Activated CD4-positive, alpha-beta T cell treated with anti-CD3 and anti-CD28 coated beads for 4 hours (primary cell): Measurements from ENCODE around the gene AKT1.
"Not testable (repeated sequence)": the region's sequence is repeated elsewhere in the genome, so short reads cannot be mapped to it uniquely, and the experiment has no call there.

Experiments
- DNase-seq, 2 donors: peaks; one replicate each; pipeline ENCODE4 v3.0.0-alpha.2; 2020

Gene AKT1

GRCh38 chr14:104734991-104735779 lies 60.4 kb downstream of the AKT1 start:
- no peak for DNase-seq

DNA sequence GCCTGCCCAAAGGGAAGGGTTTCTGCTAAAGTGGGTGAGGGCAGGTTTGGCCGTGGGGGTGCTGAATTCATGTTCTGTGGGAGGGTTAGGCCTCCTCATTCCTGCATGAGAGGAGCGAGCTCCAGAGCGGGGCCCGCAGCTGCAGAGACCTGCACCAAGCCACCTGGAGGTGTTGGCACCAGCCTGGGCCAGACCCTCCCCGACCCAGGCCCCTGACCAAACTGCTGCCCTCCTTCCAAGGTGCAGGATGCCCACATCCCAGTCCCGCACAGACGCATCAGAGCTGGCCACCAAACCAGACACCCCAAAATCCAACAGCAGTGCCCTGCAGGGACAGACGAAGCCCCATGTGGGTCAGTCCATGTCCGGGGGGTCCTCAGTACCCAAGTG lies 61.0 kb downstream of the AKT1 start:
- no peak for DNase-seq

DNA sequence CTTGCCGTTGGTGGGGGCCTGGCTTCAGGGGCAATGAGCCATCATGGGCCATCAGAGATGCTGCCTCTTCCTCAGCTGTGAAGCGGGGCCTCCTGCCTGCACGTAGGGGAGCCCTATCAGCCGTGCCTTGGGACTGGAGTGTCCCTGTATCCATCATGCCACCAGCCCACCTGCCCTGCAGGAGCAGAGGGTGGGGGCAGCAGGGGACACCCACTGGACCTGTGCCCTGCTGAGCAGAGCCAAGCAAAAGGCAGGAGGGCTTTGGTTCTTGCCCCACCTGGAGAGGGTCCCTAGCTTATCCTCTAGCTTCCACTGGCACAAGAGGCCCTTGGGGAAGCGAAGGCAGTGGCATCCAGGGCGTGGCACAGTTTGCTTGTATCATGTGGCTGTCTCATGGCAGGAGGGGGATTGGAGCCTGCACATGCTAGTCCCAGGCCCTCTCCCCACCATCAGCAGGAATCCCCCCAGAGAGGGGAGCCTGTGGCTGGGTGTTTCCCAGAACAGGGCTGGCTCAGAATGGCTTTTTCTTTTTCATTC lies 61.4 kb downstream of the AKT1 start:
- no peak for DNase-seq

GRCh38 chr14:104732931-104733681 lies 62.4 kb downstream of the AKT1 start:
- DNase-seq = no peak

GRCh38 chr14:104732355-104732804 lies 63.2 kb downstream of the AKT1 start:
- DNase-seq = no peak

DNA sequence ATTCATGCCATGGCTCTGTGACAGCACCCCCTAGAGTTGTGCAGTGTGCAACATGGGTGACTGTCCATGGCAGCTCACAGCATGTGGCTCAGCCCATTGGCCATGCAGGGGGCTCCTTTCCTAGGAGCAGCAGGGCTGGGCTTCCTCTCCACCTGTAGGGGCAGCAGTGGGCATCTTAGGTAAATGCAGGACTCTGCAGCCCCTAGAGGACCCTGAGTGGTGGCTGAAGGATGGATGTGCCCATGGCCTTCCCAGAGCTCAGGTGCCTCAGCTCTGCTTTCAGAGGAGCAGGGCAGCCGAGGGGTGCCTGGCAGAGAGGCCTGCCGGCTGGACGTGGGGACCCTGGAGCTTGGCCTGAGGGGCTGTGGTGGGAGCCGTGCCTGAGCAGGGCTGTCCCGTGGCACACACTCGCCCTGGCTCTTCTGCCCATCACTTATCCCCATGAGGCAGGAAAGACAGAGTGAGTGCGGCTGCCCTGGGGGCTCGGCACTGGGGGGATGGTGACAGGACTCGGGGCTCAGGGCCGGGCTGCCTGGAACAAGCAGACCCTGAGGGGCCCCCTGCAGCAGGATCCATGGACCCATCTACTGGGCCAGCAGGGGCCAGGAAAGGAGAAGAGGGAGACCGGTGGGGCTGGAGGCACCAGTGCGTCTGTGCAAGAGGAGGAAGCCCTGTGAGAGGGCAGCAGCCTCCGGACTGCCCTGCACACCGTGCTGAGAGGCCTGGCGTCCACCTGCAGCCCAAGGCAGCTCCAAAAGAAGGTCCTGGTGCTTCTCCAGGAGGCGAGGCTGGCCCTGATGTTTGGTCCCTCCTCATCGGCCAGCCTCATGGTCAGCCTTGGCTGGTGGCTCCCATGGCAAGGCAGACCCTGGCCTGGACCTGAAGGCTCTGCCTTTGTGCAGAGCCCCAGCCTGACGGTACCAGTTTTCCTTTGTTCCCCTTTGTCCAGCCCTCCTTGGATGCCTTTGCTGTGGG lies 63.9 kb downstream of the AKT1 start:
- no peak for DNase-seq

DNA sequence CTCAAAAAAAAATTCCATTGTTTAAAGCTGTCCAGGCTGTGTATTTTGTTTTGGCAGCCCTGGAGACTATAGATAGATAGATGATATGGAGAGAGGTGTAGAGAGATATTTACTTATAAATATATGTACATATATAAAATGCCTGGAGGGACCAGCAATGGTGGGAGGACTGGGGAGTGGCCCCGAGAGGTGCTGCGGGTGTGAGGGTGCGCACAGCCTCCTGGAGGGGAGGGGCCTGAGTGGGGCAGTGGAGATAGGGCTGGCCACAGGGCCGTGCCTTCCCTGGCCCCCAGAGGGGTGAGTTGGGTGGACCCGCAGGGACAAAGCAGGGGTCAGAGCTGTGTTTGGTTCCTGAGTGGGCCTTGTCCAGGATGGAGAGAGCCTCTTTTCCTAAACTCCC lies 65.1 kb downstream of the AKT1 start:
- DNase-seq = no peak

DNA sequence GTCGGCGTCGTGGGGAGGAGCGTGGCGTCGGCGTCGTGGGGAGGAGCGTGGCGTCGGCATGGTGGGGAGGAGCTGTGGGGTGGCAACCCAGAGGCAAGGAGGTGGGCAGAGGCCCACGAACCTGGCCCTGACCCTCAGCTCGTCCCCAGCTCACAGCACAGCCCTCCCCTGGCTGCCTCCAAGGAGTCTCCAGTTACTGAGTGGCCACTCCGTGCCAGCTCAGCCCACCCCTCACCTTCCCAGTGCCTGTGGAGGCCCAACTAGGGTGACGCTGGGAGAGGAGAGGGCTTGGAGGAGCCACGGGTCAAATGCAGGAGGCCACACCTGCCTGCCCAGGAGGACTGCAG lies 65.7 kb downstream of the AKT1 start:
- DNase-seq = no peak

- DNase-seq = not testable (repeated sequence)
These were observed 66.2 kb downstream of the AKT1 start for GRCh38 chr14:104729176-104729834.

DNA sequence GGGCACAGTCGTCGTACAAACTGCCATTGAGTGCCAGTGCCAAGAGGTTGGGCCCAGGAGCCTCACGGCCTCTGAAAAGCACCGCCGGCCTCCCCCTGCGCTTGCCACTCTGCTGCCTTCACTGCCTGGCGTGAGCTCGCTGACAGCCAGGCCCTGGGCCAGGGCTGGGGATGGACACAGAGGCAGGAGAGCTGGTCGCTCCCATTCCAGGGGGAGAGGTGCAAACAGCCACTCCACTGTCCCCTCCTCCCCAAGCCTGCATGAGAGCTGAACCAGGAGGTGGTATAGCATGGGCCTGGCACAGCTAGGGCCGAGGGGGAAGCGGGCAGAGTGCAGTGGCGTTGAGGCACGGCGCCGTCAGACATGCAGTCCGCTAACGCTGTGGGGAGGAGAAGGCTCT lies 66.9 kb downstream of the AKT1 start:
- no peak for DNase-seq

DNA sequence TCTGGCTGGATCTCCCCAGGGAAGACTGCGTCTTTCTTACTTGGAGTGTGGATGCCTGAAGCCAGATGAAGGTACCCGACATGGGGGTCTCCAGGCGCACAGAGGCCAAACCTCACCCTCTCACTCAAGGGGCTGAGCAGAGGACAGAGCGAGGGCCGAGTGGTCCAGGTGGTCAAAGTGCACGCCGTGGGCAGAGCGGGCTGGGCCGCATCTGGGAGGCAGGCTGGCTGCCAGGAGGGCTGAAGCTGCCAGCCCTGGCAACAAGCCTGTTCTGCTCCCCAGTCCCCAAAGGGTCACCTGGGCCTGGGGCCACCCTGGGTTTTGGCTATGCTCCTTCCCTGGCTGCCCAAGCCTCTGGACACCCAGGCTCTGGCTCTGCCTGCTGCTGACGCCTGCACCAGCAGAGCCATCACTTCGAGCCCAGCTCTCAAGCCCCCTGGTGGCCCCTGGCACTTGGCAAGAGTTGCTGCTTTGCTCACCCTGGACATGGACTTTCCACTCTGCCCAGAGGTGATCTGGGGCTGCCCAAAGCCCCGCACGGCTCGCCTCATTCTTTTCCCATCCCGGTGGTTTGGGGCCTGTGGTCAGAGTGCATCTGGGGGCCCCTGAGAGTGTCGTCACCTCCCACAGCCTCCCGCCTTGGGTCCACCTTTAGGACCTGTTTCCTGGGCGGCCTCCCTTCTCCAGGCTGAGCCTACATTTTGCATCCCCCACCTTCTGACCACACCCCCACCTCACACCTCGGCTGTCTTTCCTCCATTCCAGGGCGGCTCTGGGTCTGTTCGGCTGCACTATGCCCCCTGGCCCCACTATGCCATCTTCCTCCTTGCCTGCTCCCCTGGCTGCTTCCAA lies 68.7 kb downstream of the AKT1 start:
- DNase-seq = no peak

DNA sequence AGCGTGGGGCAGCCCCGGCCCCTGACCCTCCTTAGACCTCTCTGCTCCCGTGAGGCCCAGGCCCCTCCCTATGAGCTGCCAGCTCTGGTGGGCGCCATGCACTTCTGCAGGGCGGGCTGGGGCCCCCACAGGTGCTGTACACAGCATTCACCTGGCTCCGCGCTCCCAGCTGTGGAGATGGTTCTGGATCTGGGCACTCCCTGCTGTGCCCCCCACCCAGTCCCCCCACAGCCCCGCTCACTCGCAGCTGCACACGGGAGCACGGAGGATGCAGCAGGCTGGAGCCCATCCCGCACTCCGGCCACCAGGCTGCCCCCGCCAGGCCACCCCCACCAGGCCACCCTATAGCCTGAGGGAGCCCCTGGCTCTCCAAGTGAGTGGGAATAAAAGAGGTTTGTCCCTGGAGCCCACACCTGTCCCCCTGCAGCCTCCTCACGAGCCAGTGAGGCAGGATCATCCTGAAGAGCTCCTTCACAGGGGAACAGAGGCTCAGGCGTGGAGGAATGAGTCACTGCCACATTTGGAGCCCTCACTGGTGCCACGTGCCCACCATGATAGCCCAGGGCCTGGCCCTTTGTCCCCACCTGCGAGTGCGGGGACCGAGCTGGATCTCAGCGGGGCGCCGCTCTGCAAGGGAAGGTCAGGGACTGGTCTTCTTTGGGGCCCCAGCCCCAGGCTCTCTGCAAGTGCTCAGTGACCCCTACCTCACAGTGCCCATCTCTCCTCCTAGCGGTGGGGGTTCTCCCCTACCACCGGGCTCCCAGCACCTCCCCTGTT lies 69.6 kb downstream of the AKT1 start:
- no peak for DNase-seq

GRCh38 chr14:104724981-104725771 lies 70.4 kb downstream of the AKT1 start:
- no peak for DNase-seq

GRCh38 chr14:104724407-104724980 lies 71.1 kb downstream of the AKT1 start:
- peak; percentile 21 to 42 for DNase-seq

DNA sequence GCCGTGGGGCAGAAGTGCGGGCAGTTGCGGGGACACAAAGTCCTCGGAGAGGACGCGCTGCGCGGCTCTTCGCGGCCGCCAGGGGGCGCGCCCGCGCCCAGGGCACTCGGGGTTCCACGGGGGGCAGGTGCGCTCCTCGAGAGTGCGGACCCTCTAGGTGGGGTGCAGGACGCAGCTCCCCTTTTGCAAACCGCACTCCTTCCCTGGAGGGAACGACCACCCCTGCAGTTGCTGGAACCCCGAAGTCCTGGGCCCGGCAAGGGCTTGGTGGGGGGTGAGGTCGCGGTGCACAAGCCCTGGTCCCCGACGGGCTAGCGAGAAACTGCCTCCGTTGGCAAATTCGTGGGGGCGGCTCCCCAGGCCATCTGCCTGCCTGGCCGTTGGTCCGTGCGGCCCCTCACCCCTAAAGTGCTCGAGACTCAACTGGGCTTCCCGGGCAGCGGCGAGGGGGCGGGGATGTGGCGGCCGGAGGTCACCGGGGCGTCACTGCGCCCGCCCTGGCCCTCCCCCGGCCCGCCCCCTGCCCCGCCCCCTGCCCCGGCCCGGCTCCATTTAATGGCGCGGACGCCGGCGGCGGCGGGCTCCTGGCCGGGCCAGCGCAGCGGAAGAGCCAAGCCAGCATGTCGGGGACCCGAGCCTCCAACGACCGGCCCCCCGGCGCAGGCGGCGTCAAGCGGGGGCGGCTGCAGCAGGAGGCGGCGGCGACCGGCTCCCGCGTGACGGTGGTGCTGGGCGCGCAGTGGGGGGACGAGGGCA lies 71.7 kb downstream of the AKT1 start, which contains the start of gene ADSS1:
Gene ADSS1, plus strand, starts transcription at position 579 of the 756 bp plus-strand sequence. Its CDS starts 42 bp downstream, at position 621.
- DNase-seq = peak; percentile 48 to 53

GRCh38 chr14:104722938-104723650 lies 72.5 kb downstream of the AKT1 start:
- no peak for DNase-seq
